Prostate gland (tissue), 2 donors: Measurements from ENCODE around the gene QRICH2. TPM values are rescaled to one million over a fixed set of nuclear protein-coding genes. Genes with fewer than 3 reads are reported as not detected.

Experiments
- DNase-seq: peaks from one replicate; pipeline ENCODE4 v3.0.0-alpha.2; 2019; ENCODE audit warnings: low spot score
- H3K27ac ChIP-seq, 2 donors: fragments of 200-600 bp; sonication (generic); 2 replicates each; pipeline ENCODE4 v1.5.1; 2017 to 2019
- H3K27me3 ChIP-seq: fragments of 200-600 bp; sonication (generic); replicated peaks from 2 replicates; pipeline ENCODE4 v1.5.1; 2019; ENCODE audit not compliant: insufficient read depth
- H3K36me3 ChIP-seq, 2 donors: fragments of 200-600 bp; sonication (generic); 1 replicate in 1 of 2; 2 replicates in 1 of 2; pipeline versions ENCODE4 v1.5.1 to v1.8.1; 2017 to 2019
- H3K4me1 ChIP-seq: fragments of 200-600 bp; sonication (generic); replicated peaks from 2 replicates; pipeline ENCODE4 v1.5.1; 2019
- H3K4me3 ChIP-seq, 2 donors: fragments of 200-600 bp; sonication (generic); 2 replicates each; pipeline ENCODE4 v1.5.1; 2017 to 2019
- H3K9me3 ChIP-seq: fragments of 200-600 bp; sonication (generic); 2 replicates; pipeline ENCODE4 v1.5.1; 2017
- POLR2A ChIP-seq: fragments of 450-650 bp; IDR thresholded peaks from one replicate; pipeline ENCODE4 v1.6.1; 2016; ENCODE audit warnings: antibody characterized with exemption, mild to moderate bottlenecking
- POLR2AphosphoS5 ChIP-seq: sonication (generic); formaldehyde crosslinking; IDR thresholded peaks from one replicate; pipeline ENCODE4 v1.6.1; 2017; ENCODE audit warnings: antibody characterized with exemption
- WGBS: methylation state at CpG from one replicate; pipeline ENCODE4 v1.1.5; 2018; 5-methylcytosine and 5-hydroxymethylcytosine counted together
- intact Hi-C: fragments of 100-400 bp; cut with DNase I; formaldehyde crosslinking; loops from one replicate; pipeline ENCODE4 v1.14.2; 2022
- total RNA-seq, 2 donors: library from RNA; depleted of rRNA; stranded (reverse); fragments of >200 nt; gene quantifications; one replicate each; pipeline ENCODE4 v1.1.0, GENCODE V29; 2016
- TF ChIP-seq, protein P1 (sequence below), 4 experiments: fragments of 200-600 bp in 2 of 4; fragments of 450-650 bp in 2 of 4; sonication (generic) in 2 of 4; IDR thresholded peaks; 1 replicate in 3 of 4; 2 replicates in 1 of 4; pipeline ENCODE4 v1.5.1; 2016 to 2019; ENCODE audit warnings: antibody characterized with exemption in 4 of 4, mild to moderate bottlenecking in 2 of 4, moderate library complexity in 2 of 4

The QRICH2 gene
- total RNA-seq, 2 donors from 2014 or later, result 3.1 to 9.8 TPM

DNA sequence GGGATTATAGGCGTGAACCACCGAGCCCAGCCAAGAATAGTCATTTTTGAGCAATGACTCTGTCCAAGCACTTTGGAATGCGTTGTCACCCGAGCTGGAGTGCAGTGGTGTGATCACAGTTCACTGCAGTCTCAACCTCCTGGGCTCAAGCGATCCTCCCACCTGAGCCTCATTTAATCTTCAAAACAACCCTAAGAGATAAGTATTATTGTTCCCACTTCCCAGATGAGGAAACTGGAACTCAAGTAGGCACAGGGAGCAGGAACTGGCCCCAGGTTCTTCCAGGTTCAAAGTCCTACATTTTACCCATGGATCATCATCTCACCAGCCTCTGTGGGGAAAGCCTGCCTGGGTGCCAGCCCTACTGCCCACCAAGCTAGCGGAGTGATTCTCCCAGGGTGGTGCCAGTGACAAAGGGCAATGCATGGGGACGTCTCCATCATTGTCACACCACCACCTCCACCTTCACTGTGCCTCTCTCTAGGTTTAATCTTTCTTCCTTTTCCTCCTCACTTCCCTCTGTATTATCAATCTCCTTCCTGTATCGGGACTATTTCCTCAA lies 56.5 kb downstream of the QRICH2 start:
- WGBS, result 91% methylated on average over 8 of the region's 8 CpGs
- intact Hi-C loops, result no loop called here
- no peaks in the 10 kb centered on the region for H3K27me3 ChIP-seq
- H3K4me1 ChIP-seq, result no peaks in the 10 kb centered on the region
- no peak overlapping the region for H3K4me3 ChIP-seq
- H3K36me3 ChIP-seq, result no peaks in the 10 kb centered on the region
- no peaks in the 10 kb centered on the region for H3K9me3 ChIP-seq
- TF ChIP-seq POLR2AphosphoS5 (no peak), POLR2A (no peak)
- TF ChIP-seq, protein P1, sequence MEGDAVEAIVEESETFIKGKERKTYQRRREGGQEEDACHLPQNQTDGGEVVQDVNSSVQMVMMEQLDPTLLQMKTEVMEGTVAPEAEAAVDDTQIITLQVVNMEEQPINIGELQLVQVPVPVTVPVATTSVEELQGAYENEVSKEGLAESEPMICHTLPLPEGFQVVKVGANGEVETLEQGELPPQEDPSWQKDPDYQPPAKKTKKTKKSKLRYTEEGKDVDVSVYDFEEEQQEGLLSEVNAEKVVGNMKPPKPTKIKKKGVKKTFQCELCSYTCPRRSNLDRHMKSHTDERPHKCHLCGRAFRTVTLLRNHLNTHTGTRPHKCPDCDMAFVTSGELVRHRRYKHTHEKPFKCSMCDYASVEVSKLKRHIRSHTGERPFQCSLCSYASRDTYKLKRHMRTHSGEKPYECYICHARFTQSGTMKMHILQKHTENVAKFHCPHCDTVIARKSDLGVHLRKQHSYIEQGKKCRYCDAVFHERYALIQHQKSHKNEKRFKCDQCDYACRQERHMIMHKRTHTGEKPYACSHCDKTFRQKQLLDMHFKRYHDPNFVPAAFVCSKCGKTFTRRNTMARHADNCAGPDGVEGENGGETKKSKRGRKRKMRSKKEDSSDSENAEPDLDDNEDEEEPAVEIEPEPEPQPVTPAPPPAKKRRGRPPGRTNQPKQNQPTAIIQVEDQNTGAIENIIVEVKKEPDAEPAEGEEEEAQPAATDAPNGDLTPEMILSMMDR (IDR thresholded peaks at IDR 0.05), result no peak
- no peak overlapping the region for H3K27ac ChIP-seq
- DNase-seq, result no peak

DNA sequence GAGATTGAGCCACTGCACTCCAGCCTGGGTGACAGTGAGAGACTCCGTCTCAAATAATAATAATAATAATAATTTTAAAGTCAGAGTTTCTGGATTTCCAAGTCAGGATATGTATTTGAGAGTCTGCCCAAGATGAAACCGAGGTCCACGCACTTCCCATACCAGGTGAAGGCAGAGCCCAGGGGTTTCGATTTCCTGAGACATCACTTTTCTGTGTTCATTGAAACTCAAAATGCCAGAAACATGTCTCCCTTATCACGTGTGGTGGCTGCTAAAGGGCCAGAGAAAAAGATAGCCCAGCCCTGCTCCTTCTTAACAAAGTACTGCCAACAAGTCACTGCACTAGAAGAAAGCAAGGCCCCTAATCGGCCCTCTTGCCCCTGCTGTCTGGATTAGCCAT lies 57.9 kb downstream of the QRICH2 start:
- TF ChIP-seq POLR2AphosphoS5 (no peak), POLR2A (no peak)
- TF ChIP-seq, protein P1 (IDR thresholded peaks at IDR 0.05), result no peak
- Histone ChIP-seq H3K4me1 (no peaks in the 10 kb centered on the region), H3K27ac (no peak overlapping the region), H3K9me3 (no peaks in the 10 kb centered on the region), H3K27me3 (no peaks in the 10 kb centered on the region), H3K36me3 (no peaks in the 10 kb centered on the region), H3K4me3 (no peak overlapping the region)
- no peak for DNase-seq
- 83% methylated on average over 6 of the region's 6 CpGs for WGBS
- intact Hi-C loops, result no loop called here

DNA sequence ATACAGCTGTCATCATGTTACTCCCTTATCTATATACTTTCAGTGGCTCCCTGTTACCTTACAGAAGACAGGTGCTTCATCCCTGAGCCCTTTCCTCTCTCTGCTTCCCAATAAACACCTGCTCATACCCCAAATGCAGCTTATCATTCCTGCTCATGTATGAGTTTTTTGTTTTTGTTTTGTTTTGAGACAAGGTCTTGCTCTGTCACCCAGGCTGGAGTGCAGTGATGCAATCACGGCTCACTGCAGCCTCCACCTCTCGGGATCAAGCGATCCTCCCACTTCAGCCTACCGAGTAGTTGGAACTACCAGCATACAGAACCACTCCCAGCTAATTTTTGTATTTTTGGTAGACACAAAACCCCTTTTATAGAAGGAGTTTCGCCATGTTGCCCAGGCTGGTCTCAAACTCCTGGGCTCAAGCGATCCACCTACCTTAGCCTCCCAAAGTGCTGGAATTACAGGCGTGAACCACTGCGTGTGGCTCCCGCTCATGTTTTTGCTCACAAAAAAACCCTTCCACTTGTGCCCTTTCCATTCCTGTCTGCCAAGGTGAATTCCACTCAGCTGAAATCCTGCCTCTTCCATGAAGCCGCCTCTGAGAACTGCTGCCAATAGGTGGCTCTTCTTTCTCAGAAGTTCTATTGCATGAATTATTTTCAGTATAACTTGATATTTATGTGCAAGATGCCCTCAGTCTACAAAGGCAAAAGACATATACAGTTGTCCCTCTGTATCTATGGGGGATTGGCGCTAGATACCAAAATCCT lies 59.9 kb downstream of the QRICH2 start:
- TF ChIP-seq POLR2AphosphoS5, result no peak
- TF ChIP-seq, protein P1 (IDR thresholded peaks at IDR 0.05), result peak in 2 of 4 experiments; percentile 22 to 29
- H3K27me3 ChIP-seq, result no peaks in the 10 kb centered on the region
- H3K36me3 ChIP-seq, result no peaks in the 10 kb centered on the region
- DNase-seq, result no peak
- 73% methylated on average over 11 of the region's 11 CpGs for WGBS
- intact Hi-C loops, result no loop called here
- H3K4me1 ChIP-seq, result no peaks in the 10 kb centered on the region
- no peak overlapping the region for H3K27ac ChIP-seq
- H3K9me3 ChIP-seq, result no peaks in the 10 kb centered on the region
- no peak overlapping the region for H3K4me3 ChIP-seq

DNA sequence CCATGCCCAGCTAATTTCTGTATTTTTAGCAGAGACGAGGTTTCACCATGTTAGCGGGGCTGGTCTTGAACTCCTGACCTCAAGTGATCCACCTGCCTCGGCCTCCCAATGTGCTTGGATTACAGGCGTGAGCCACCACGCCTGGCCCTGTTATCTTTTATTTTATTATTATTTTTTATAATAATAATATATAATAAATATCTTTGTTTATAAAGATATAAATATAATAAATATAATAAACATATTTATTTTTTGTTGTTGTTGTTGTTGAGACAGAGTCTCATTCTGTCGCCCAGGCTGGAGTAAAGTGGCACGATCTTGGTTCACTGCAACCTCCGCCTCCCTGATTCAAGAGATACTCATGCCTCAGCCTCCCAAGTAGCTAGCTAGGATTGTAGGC lies 60.8 kb downstream of the QRICH2 start:
- TF ChIP-seq, protein P1 (IDR thresholded peaks at IDR 0.05), result no peak
- TF ChIP-seq POLR2AphosphoS5, result no peak
- no peak for TF ChIP-seq POLR2A
- H3K27me3 ChIP-seq, result no peaks in the 10 kb centered on the region
- H3K4me1 ChIP-seq, result no peaks in the 10 kb centered on the region
- H3K4me3 ChIP-seq, result no peak overlapping the region
- no peaks in the 10 kb centered on the region for H3K36me3 ChIP-seq
- 93% methylated on average over 8 of the region's 8 CpGs for WGBS
- no peak overlapping the region for H3K27ac ChIP-seq
- H3K9me3 ChIP-seq, result no peaks in the 10 kb centered on the region
- intact Hi-C loops, result no loop called here
- no peak for DNase-seq
